GM21786 (cell line): Measurements from ENCODE around the gene LSM8.
"Not testable (repeated sequence)": the region's sequence is repeated elsewhere in the genome, so short reads cannot be mapped to it uniquely, and the experiment has no call there.

Source experiments
- ATAC-seq: cut with Tn5 transposase; IDR thresholded peaks from one replicate; pipeline ENCODE4 v1.9.1; 2021; ENCODE audit not compliant: unreplicated experiment

LSM8 gene

GRCh38 chr7:118183786-118184564 lies at the start of gene LSM8:
TSS of gene LSM8 (plus strand) at chr7:118184164. CDS start at chr7:118184224, 60 bp downstream.
- peak; percentile 98 for ATAC-seq

GRCh38 chr7:118134420-118134819 lies 49.5 kb upstream of the LSM8 start:
- not testable (repeated sequence) for ATAC-seq

GRCh38 chr7:118140468-118140867 lies 43.5 kb upstream of the LSM8 start:
- no peak for ATAC-seq

GRCh38 chr7:118142012-118142411 lies 42.0 kb upstream of the LSM8 start:
- no peak for ATAC-seq

GRCh38 chr7:118148930-118149329 lies 35.0 kb upstream of the LSM8 start:
- no peak for ATAC-seq

GRCh38 chr7:118149394-118149793 lies 34.6 kb upstream of the LSM8 start:
- ATAC-seq = no peak

GRCh38 chr7:118151671-118152070 lies 32.3 kb upstream of the LSM8 start:
- no peak for ATAC-seq

- ATAC-seq = no peak
Observed at GRCh38 chr7:118152149-118152548, 31.8 kb upstream of the LSM8 start.

GRCh38 chr7:118152654-118153053 lies 31.3 kb upstream of the LSM8 start:
- no peak for ATAC-seq

GRCh38 chr7:118153551-118154177 lies 30.3 kb upstream of the LSM8 start:
- ATAC-seq = peak; percentile 53

GRCh38 chr7:118158766-118159165 lies 25.2 kb upstream of the LSM8 start:
- ATAC-seq = no peak

GRCh38 chr7:118169146-118169545 lies 14.8 kb upstream of the LSM8 start:
- ATAC-seq = no peak

- ATAC-seq = no peak
Observed at GRCh38 chr7:118175740-118176139, 8.2 kb upstream of the LSM8 start.

- ATAC-seq = no peak
Observed at GRCh38 chr7:118179191-118179590, 4.8 kb upstream of the LSM8 start.

GRCh38 chr7:118182593-118183427 lies 1.2 kb upstream of the LSM8 start:
- ATAC-seq = no peak

GRCh38 chr7:118183428-118183785 lies 557 bp upstream of the LSM8 start:
- peak; percentile 2 for ATAC-seq

GRCh38 chr7:118184565-118184940 lies 589 bp downstream of the LSM8 start:
- ATAC-seq = no peak

GRCh38 chr7:118185163-118185860 lies 1.3 kb downstream of the LSM8 start:
- no peak for ATAC-seq

GRCh38 chr7:118186501-118186900 lies 2.5 kb downstream of the LSM8 start:
- ATAC-seq = no peak

- ATAC-seq = no peak
Observed at GRCh38 chr7:118194571-118194970, 10.6 kb downstream of the LSM8 start.

GRCh38 chr7:118195837-118196474 lies 12.0 kb downstream of the LSM8 start:
- peak; percentile 74 for ATAC-seq
